ENCODE data around the gene MUSTN1.

Gene MUSTN1

GRCh38 chr3:52816654-52817053 lies 18.2 kb downstream of the MUSTN1 start:
- in situ Hi-C loops (cut with HindIII; ENCODE audit: low sequenced_read_pairs), result no loop called here
- no peak for TF ChIP-seq CTCF (IDR thresholded peaks at IDR 0.05; ENCODE audit: low read depth, low read length)
- no peak for DNase-seq (ENCODE audit: low read depth, low spot score)
- no peak overlapping the region for H3K4me3 ChIP-seq (ENCODE audit: low read depth, low read length)

GRCh38 chr3:52816199-52816598 lies 18.6 kb downstream of the MUSTN1 start:
- in situ Hi-C loops (cut with HindIII; ENCODE audit: low sequenced_read_pairs), result no loop called here

GRCh38 chr3:52813810-52814209 lies 21.0 kb downstream of the MUSTN1 start:
- no peak overlapping the region for H3K4me3 ChIP-seq (ENCODE audit: low read depth, low read length)
- DNase-seq (ENCODE audit: low read depth, low spot score), result no peak
- no peak for TF ChIP-seq CTCF (IDR thresholded peaks at IDR 0.05; ENCODE audit: low read depth, low read length)
- in situ Hi-C loops (cut with HindIII; ENCODE audit: low sequenced_read_pairs), result no loop called here

More at GRCh38 chr3:52816199-52816598, 18.6 kb downstream of the MUSTN1 start:
- no peak for TF ChIP-seq CTCF (IDR thresholded peaks at IDR 0.05; ENCODE audit: low read depth, low read length)
- no peak overlapping the region for H3K4me3 ChIP-seq (ENCODE audit: low read depth, low read length)
- no peak for DNase-seq (ENCODE audit: low read depth, low spot score)

GRCh38 chr3:52811452-52812011 lies 23.3 kb downstream of the MUSTN1 start:
- no peak for TF ChIP-seq CTCF (IDR thresholded peaks at IDR 0.05; ENCODE audit: low read depth, low read length)
- no peak overlapping the region for H3K4me3 ChIP-seq (ENCODE audit: low read depth, low read length)
- in situ Hi-C loops (cut with HindIII; ENCODE audit: low sequenced_read_pairs), result no loop called here
- DNase-seq (ENCODE audit: low read depth, low spot score), result no peak

GRCh38 chr3:52810923-52811322 lies 23.9 kb downstream of the MUSTN1 start:
- in situ Hi-C loops (cut with HindIII; ENCODE audit: low sequenced_read_pairs), result no loop called here
- DNase-seq (ENCODE audit: low read depth, low spot score), result no peak
- no peak for TF ChIP-seq CTCF (IDR thresholded peaks at IDR 0.05; ENCODE audit: low read depth, low read length)

GRCh38 chr3:52809662-52810377 lies 25.0 kb downstream of the MUSTN1 start:
- no peak for TF ChIP-seq CTCF (IDR thresholded peaks at IDR 0.05; ENCODE audit: low read depth, low read length)
- H3K4me3 ChIP-seq (ENCODE audit: low read depth, low read length), result no peak overlapping the region
- DNase-seq (ENCODE audit: low read depth, low spot score), result no peak
- in situ Hi-C loops (cut with HindIII; ENCODE audit: low sequenced_read_pairs), result no loop called here

More at GRCh38 chr3:52810923-52811322, 23.9 kb downstream of the MUSTN1 start:
- H3K4me3 ChIP-seq (ENCODE audit: low read depth, low read length), result no peak overlapping the region
